GM18517 (cell line): Measurements from ENCODE around the gene HEATR5B.
A peak's percentile ranks its signal among the peaks of the same experiment; 100 is the strongest.
"Not testable (repeated sequence)": the region's sequence is repeated elsewhere in the genome, so short reads cannot be mapped to it uniquely, and the experiment has no call there.

Experiments used
- ATAC-seq: cut with Tn5 transposase; IDR thresholded peaks from one replicate; pipeline ENCODE4 v1.9.1; 2021; ENCODE audit warnings: mild to moderate bottlenecking, moderate library complexity; ENCODE audit not compliant: unreplicated experiment

HEATR5B gene

GRCh38 chr2:37068686-37069085, 15.5 kb downstream of the HEATR5B start:
- ATAC-seq, result no peak

GRCh38 chr2:37061776-37062175, 22.4 kb downstream of the HEATR5B start:
- no peak for ATAC-seq

- ATAC-seq, result no peak
These were observed 23.0 kb downstream of the HEATR5B start for GRCh38 chr2:37061013-37061711.

GRCh38 chr2:37060446-37060845, 23.7 kb downstream of the HEATR5B start:
- no peak for ATAC-seq

GRCh38 chr2:37059841-37060240, 24.3 kb downstream of the HEATR5B start:
- ATAC-seq, result no peak

- no peak for ATAC-seq
These were observed 31.4 kb downstream of the HEATR5B start for GRCh38 chr2:37052600-37053332.

GRCh38 chr2:37039580-37039979, 44.6 kb downstream of the HEATR5B start:
- no peak for ATAC-seq

- no peak for ATAC-seq
These were observed 46.4 kb downstream of the HEATR5B start for GRCh38 chr2:37037771-37038170.

- ATAC-seq, result no peak
These were observed 54.4 kb downstream of the HEATR5B start for GRCh38 chr2:37029758-37030157.

GRCh38 chr2:37026050-37026449, 58.1 kb downstream of the HEATR5B start:
- no peak for ATAC-seq

- ATAC-seq, result no peak
These were observed 63.0 kb downstream of the HEATR5B start for GRCh38 chr2:37020887-37021796.

- no peak for ATAC-seq
These were observed 63.8 kb downstream of the HEATR5B start for GRCh38 chr2:37020212-37020886.

GRCh38 chr2:37013315-37013641, 70.9 kb downstream of the HEATR5B start:
- peak; percentile 16 for ATAC-seq

- ATAC-seq, result no peak
These were observed 73.0 kb downstream of the HEATR5B start for GRCh38 chr2:37011130-37011529.

GRCh38 chr2:37005118-37005868, 78.9 kb downstream of the HEATR5B start:
- peak; percentile 99 for ATAC-seq

GRCh38 chr2:37000988-37001556, 83.1 kb downstream of the HEATR5B start:
- no peak for ATAC-seq

- ATAC-seq, result no peak
These were observed 83.9 kb downstream of the HEATR5B start for GRCh38 chr2:37000318-37000717.

- ATAC-seq, result not testable (repeated sequence)
These were observed 84.8 kb downstream of the HEATR5B start for GRCh38 chr2:36999416-36999815.

GRCh38 chr2:36993841-36994620, 90.1 kb downstream of the HEATR5B start:
- ATAC-seq, result no peak
